H1 (cell line): ENCODE results near the gene JOSD2. TPM values are rescaled to one million over a fixed set of nuclear protein-coding genes. Genes with fewer than 3 reads are reported as not detected.

Source experiments
- ATF3 ChIP-seq: IDR thresholded peaks from 2 replicates; pipeline ENCODE4 v1.6.1; 2011; ENCODE audit warnings: low read depth, mild to moderate bottlenecking, low read length; ENCODE audit not compliant: insufficient read depth
- BCL11A ChIP-seq, 2 experiments: IDR thresholded peaks; one replicate each; pipeline ENCODE4 v1.6.1; 2011; ENCODE audit warnings: low read depth in 2 of 2, low read length in 2 of 2, mild to moderate bottlenecking in 2 of 2
- BRCA1 ChIP-seq: IDR thresholded peaks from 2 replicates; pipeline ENCODE4 v1.6.1; 2012; ENCODE audit warnings: low read depth, low read length, improper control_type of control experiment
- CBX8 ChIP-seq: fragments of 300-800, 300-1000 bp; sonication (generic); IDR thresholded peaks from 2 replicates; pipeline ENCODE4 v1.7.1; 2016; ENCODE audit warnings: low read depth, low read length, borderline replicate concordance
- NANOG ChIP-seq: IDR thresholded peaks from 2 replicates; pipeline ENCODE4 v1.6.1; 2011; ENCODE audit warnings: low read length, low read depth, mild to moderate bottlenecking, inconsistent platforms; ENCODE audit not compliant: insufficient read depth, poor library complexity, severe bottlenecking
- POLR2AphosphoS5 ChIP-seq: IDR thresholded peaks from 2 replicates; pipeline ENCODE4 v1.6.1; 2011; ENCODE audit warnings: low read depth, low read length
- TAF1 ChIP-seq: IDR thresholded peaks from 2 replicates; pipeline ENCODE4 v1.6.1; 2011; ENCODE audit warnings: mild to moderate bottlenecking, low read depth, low read length
- polyA plus RNA-seq, 7 experiments: library from polyadenylated mRNA; depleted of rRNA in 3 of 7; stranded (reverse) in 5 of 7; unstranded in 2 of 7; fragments of >200 nt in 5 of 7; fragments of 200-250 nt in 2 of 7; gene quantifications; 1 replicate in 5 of 7; 2 replicates in 1 of 7; 4 replicates in 1 of 7; pipeline versions ENCODE4 v1.2.1 to v1.2.3, GENCODE V29; 2011 to 2013; ENCODE audit warnings: missing spikeins in 2 of 7, mixed read lengths in 2 of 7
- total RNA-seq: library from RNA; stranded (reverse); fragmentation: NEBNext Ultra II Directional; extraction: Animal tissue kit (Norgen Biotek cat#: 25700); gene quantifications from 2 replicates; pipeline ENCODE4 v1.2.1, GENCODE V29; 2021

Gene JOSD2
- total and polyA plus RNA-seq, 2 of the 8 experiments (the other 6 are each of a cell fraction or from before 2014, with no cell fraction given): 1.9 to 6.6 TPM

- no peak for TF ChIP-seq NANOG
- no peak for TF ChIP-seq ATF3
- TF ChIP-seq POLR2AphosphoS5: no peak
- no peak for TF ChIP-seq TAF1
- TF ChIP-seq BCL11A (IDR thresholded peaks at IDR 0.05; ENCODE audit: low read depth in 2 of 2, low read length in 2 of 2): no peak
- TF ChIP-seq BRCA1: no peak
- TF ChIP-seq CBX8: no peak
These were observed 39.1 kb upstream of the JOSD2 start (continued) for GRCh38 chr19:50549927-50550593.
